Stimulated activated naive CD4-positive, alpha-beta T cell (primary cell): ENCODE results near the gene NAA60.

Experiments used
- DNase-seq, 6 experiments: peaks; one replicate each; lab custom pipeline; 2025; lab: John Stamatoyannopoulos, UW

The NAA60 gene

DNA sequence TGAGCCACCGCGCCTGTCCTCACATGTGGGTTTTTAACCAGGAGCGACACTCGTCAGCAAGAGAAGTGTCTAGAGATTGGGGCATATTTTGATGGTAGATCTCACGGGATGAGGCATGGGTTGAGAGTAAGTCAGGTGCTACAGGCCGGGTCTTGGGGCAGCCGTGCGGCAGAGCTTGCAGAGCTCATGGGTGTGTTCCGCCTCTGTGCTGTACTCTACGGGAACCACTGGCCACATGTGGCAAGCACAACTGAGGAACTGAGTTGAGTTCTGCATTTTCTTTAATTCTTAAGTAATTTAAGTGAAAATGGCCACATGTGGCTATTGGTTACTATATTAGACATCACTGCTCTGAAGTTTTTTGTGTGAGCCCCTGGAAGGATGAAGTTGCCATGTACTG lies 66.9 kb downstream of the NAA60 start:
- DNase-seq: no peak

DNA sequence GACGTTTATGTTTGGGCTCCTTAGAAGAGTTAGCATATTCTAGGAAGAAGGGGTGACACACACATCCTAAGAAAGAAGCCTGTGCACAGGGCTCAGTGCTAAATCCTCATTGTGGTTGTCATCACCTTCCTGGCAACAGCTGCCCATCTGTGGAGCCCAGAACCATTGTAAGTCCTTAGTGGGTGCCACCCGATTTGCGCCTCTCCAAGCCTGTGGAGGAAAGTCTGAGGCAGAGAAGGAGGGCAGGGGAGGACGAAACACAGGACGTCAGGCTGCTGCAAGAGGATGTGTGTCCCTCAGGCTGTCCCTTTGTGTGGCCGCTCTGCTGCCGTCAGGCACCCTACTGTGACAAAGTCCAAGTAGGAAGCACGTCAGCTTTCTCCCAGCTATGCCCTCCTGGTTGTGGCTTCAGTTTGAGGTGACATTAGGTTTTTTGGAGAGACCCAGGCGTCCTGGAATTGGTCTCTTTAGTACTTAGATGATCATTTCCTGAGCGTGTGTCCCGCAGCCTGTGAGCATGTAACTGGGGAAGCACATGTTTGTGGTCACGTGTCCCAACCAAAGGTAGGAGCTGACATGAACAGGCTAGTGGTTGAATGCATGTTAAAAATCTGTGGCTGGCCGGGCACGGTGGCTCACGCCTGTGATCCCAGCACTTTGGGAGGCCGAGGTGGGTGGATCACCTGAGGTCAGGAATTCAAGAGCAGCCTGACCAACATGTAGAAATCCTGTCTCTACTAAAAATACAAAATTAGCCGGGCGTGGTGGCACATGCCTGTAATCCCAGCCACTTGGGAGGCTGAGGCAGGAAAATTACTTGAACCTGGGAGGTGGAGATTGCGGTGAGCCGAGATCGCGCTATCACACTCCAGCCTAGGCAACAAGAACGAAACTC lies 68.1 kb downstream of the NAA60 start:
- DNase-seq: no peak

DNA sequence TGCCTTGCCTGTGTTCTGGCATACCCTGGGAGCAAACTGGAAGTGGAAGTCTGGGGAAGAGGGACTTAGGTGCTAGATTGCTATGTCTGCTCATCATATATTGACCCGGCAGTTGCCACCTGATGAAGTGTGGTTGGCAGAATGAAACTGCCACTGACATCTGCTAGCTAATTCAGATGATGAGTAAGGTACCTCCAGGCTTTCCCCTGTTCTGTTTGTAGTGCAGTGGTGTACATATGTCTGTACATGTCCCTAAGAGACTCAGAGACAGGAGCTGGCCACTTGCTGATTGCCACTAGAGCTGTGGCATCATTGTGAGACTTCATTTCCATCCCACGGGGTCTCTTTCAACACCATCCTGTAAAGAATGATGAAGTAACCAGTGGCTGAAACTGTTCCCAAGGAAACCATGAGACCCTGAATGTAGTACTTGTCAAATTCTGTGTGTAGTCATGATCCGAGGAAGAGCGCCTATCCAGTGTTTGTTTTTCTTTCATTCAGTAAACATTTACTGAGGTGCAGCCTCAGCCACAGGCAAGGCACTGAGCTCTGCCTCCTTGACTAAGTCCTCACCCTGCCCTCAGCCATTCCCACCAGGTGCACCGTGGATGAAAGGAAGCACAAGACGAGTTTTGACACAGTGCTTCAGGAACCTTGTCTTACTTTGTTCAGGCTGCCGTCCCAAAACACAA lies 70.6 kb downstream of the NAA60 start:
- no peak for DNase-seq

DNA sequence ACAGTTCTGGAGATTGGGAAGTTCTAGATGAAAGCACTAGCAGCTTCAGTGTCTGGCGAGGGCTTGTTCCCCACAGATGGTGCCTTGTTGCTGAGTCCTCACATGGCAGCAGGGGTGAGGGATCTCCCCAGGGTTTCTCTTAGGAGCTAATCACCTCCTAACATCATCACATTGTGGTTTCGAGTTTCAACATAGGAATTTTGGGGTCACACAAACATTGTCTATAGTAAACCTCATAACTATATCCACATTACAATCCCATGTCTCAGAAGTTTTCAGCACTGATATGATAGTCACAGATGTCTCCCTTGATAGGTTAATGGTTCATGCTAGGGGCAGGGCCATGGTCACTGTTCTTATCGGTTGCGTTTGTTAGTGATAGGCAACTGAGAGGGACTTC lies 71.1 kb downstream of the NAA60 start:
- no peak for DNase-seq

DNA sequence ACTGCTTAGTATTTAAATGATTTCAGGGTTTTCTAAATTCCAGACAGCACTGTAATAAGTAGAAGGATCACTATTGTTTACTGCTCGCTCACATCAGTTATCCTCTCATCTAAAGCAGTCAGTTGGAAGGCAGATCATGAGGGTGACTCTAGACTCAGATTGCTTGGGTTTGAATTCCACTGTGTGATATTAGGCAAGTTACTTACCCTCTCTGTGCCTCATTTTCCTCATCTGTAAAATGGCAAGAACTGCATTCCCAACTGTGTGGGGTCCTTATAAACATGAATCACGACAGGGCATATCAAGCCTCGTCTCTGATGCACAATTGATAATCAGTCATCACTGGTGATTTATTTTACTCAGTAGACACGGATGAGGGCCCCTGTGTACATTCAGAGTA lies 72.4 kb downstream of the NAA60 start:
- no peak for DNase-seq

DNA sequence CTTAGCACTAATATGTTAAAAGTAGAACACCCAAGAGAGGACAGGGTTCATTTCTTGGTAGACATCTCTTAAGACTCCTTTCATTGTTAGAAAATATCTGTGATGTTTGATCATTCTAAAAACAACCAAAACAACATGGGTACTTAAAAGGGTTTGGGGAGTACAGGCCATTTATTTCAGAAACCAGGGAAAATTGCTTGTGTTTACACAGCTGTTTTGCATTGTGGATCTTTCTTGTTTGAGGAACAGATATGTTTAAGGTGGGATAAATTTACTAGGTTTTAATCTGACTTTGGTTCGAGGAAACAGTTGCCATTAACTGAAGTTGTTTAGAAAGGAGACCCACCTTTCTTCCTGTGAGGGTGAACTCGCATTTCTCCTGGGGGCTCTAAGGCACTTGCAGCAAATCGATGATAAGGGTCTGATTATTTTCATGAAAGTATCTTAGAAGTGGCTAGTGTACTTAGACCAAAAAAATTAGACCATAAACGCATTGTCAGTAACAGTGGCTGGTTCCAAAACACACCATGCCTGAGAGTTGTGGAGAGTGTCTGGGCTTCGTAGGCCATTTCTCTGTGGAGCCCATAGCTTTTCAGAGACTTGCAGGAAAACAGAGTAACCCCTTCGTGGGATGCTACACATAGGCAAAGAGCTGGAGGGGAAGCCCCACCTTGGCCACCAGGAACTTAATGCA lies 75.0 kb downstream of the NAA60 start:
- no peak for DNase-seq

DNA sequence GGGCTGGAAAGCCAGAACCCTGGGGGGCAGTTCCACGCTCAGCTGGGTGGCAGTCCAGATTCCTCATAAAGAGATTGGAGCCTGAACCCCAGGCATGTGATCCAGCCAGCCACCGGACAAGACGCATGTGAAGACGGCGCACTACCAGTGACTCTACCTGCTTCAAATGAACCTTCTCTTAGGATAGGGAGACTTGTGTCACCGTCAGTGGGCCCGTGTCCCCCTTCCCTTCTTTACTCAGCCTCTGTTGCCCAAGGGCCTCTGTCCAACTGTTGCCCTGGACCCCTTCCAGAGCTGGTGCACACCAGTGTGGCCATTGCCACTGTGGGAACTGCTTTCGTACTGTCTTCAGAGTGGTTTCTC lies 75.5 kb downstream of the NAA60 start:
- no peak for DNase-seq

DNA sequence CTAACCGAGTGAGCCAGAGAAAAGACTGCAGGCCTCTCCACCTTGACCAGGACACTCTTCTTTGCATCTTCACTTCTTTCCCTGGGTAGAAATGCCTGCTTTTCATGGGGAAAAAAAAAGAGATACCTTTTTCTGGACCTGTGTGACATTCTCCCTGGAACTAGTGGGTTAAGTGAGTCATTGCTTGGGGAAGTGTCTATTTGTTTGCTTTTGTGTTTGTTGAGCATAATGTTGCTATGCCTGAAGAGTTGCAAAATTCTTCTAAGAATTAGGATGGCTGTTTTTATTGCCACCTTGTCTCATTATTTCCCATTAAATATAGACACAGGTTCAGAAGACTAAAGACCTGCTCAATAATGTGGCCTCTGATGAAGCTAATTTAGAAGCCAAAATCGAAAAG lies 76.1 kb downstream of the NAA60 start:
- DNase-seq: no peak

DNA sequence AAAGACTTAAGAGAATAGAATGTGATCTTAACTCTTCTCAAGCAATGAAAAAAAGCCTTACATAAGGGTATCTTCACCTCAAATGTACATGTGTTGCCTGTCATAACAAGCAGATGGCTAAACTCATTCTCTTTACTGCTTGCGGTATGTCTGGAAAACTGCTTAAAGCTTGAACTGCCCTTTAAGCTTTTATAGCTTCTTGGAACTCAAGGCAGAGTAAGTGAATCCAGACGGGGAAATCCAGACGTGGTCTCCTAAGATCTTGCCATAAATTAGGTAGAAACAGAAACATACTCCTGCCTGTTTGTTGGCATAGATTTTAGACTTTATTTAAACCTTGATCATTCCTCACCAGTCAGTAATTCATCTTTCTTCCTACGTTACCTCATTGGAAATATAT lies 76.9 kb downstream of the NAA60 start:
- no peak for DNase-seq

DNA sequence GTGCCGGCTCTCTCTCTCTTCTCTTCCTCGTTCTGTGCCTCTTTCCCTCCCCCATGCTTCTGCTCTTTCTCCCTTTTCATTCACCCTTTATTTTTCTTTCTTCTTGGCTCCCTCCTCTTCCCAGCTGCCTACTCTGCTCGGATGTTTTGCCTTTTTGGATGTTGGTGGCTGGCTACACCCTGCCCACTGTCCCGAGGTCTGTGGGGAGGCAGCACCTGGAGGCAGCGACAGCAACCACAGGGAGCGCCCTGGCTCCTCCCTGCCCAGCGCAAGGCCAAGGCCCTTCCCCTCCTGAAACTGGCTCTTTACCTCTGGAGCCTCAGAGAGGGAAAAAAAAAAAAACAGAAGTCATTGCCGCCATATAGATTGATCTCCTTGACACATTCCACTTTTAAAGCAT lies 77.4 kb downstream of the NAA60 start:
- DNase-seq: no peak

DNA sequence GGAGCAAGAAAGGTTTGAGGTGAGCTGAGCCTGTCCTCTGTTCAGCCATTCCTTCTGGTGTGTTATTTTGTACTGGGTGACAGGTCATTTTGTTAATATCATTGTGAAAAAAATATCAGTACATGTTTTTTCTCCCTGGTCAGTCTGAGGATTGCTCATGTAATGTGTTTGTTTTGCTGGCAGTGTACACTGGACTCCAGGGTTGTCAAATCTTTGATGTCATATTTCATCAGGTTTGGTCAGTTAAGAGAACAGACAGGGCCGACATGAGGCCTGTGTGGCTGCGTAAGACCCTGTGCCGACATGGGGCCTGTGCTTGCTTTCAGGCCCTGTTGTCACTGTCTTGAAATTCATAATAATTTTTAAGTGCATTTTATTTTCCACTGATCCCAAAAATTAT lies 79.8 kb downstream of the NAA60 start:
- DNase-seq: no peak

DNA sequence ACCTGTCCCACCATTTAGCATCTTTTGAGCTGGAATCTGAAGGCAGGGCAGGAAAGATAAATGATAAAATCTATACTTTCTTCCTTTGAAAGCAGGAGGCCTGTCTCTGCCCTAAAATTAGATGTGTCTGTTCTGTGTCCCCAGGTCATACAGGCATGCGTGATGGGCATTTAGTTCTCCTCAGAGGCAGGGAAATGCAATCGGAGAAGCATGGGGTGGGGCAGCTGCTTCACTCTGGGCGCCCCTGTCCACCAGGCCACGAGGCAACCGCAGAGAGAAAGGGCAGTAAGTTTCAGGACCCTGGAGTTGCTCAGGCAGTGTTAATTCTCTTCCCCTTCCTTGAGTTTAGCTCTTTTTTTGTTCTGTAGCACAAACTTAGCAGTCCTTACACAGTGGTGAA lies 82.5 kb downstream of the NAA60 start:
- no peak for DNase-seq

DNA sequence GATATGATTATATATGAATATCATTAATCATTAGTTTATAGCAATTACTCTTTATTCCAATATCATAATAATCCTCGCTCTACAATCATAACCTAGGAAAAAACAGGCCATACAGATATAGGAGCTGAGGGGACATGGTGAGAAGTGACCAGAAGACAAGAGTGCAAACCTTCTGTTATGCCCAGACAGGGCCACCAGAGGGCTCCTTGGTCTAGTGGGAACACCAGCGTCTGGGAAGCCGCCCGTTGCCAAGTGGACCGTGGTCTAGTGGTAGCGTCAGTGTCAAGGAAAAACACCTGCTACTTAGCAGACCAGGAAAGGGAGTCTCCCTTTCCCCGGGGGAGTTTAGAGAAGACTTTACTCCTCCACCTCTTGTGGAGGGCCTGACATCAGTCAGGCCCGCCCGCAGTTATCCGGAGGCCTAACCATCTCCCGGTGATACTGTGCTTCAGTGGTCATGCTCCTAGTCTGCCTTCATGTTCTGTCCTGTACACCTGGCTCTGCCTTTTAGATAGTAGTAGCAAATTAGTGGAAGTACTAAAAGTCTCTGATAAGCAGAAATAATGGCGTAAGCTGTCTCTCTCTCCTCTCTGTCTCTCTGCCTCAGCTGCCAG lies 83.8 kb downstream of the NAA60 start:
- DNase-seq: peak in 3 of 6 experiments; percentile 7 to 18 (median 16)

DNA sequence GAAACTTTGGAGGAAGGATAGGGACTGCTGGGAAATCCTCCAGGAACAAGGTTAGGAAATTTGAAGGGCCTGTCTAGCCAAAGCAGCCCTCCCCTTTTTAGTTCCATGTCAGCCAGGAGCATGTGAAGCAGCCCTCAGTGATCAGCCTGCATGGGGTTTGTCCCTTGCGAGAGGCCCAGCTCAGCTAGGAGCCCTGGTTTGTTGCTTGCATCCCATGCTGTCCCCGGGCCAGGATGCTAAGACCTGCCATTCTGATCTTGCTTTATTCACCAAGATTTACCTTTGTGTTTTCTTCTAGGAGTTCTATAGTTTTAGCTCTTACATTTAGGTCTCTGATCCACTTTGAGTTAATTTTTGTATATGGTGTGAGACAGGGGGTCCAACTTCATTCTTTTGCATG lies 84.9 kb downstream of the NAA60 start:
- DNase-seq: no peak

DNA sequence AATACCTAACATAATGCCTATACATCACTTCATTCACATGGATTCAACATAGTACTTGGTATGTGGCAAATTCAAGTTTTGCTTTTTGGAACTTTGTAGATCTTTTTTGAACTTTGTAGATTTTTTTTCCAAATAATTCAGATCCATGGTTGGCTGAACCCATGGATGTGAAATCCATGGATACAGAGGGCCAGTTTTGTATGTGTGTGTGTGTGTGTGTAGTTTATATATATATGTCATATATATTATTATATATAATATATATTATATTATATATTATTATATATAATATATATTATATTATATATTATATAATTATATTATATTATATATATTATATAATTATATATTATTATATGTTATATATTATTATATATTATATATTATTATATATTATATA lies 85.7 kb downstream of the NAA60 start:
- no peak for DNase-seq

DNA sequence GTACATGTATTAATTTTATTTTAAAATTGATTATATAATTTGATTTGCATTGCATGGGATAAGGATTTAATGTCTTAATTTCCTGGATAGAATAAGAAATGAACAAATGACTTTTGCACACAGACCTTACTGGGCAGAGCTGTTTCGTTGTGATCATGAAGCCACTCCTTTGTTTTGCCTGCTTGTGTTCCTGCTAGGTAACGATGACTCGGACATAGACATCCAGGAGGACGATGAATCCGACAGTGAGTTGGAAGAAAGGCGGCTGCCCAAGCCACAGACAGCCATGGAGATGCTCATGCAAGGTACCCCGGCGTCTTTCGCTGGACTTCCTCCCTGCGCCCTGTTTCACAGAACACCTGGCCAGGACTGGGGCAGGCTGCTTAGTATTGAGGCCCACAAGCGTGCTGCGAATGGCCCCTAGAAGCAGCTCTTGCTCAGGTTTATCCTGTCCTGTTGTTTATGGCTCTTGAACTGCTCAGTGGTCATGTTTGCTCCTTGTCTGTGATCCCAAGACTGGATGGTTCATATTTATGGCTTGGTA lies 87.0 kb downstream of the NAA60 start:
- no peak for DNase-seq

DNA sequence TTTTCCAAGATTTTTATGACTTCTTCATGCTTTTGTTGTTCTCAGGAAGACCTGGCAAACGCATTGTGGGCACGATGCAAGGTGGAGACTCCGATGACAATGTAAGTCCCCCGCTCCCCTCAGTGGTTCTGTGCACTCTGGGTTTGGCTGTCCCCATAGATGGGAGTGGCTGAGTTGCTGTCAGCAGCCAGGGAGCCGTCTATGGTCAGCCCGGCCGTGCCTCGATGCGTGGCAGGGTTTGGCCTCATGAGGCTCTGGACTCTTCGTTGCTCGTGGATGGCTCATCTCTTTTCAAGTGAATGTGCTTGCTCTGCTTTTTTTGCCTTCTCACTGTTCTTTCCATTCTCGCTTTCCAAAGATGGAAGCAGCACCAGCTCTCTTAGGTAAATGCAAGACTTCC lies 89.3 kb downstream of the NAA60 start:
- no peak for DNase-seq

DNA sequence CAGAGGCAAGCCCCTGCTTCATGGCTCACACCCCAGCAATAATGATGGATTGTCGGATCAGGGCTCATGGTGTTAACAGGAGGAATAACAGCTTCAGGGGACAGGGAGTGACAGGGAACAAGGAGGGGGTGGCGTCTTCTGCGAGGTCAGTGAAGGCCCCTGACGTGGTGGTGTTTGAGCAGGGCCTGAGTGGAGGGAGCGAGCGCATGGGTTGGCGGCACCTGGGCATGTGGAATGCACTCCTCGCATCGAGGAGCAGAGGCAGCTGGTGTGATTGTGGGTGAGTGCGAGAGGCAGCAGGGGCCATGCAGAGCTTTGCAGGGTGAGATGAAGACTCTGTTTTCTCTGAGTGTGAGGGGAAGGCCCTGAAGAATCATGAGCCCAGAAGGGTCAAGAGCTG lies 90.6 kb downstream of the NAA60 start:
- no peak for DNase-seq

DNA sequence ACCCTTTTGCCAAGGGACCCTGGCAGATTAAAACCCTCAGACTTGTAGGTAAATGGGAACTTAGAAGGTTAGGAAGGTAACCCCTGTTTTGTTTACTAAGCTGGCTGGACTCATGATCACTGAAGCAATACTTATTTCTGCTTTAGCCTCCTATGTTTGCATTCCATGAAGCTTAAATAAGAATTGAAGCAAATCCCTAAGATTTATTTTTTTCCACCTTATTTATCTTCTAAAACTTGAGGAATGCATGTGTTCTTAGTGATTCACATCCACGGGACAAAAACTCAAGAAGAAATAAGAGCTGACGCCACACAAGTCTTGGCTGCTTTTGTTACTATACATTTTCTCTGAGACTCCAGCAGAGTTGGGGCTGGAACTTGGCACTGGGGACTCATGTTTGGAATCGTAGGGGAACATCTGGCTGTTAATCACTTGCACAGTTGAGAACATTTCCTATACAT lies 92.8 kb downstream of the NAA60 start:
- DNase-seq: no peak
